ENCODE results near the gene SLC27A3.

DNA sequence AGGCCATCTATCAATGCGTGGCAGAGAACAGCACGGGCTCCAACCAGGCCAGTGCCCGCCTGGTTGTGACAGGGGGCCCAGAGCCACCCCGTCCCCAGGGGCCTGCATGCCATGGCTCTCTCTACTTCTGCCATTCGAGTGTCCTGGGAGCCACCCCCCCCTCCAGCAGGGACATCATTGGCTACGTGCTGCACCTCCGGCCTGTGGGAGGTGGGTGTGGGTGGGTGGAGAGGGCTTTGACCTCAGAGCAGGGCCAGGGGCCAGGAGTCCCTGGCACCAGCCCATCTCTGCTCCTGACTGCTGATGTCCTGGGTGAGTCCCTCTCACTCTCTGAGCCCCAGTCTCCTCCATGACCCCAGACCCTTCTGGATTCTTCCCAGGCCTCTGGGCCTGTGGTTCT, 25.3 kb downstream of the SLC27A3 start:
- TF ChIP-seq CTCF (conservative IDR thresholded peaks at IDR 0.05 in 1 of 2, IDR thresholded peaks at IDR 0.05 in 1 of 2; ENCODE audit: extremely low read depth in 1 of 2, insufficient read depth in 1 of 2, low read depth in 1 of 2, low read length in 2 of 2) (no peak), EZH2 (IDR thresholded peaks at IDR 0.05; ENCODE audit: borderline replicate concordance, low read length) (no peak)
